HepG2 (cell line): ENCODE measurements around the gene MSH3.

ENCODE experiments used
- ESRRA ChIP-seq: sonication (generic); formaldehyde crosslinking; IDR thresholded peaks from 2 replicates; pipeline ENCODE4 v1.5.1; 2020; ENCODE audit warnings: mild to moderate bottlenecking, low read depth, missing genetic modification reagents
- RFX5 ChIP-seq: IDR thresholded peaks from 2 replicates; pipeline ENCODE4 v1.6.1; 2011; ENCODE audit warnings: low read depth, low read length, improper control_type of control experiment

GRCh38 chr5:80884086-80884813, 229.8 kb downstream of the MSH3 start:
- TF ChIP-seq RFX5 (no peak), ESRRA (no peak)
